HG03135 (cell line): ENCODE results near the gene EXOG.
A peak's percentile ranks its signal among the peaks of the same experiment; 100 is the strongest.

ENCODE experiments used
- ATAC-seq: cut with Tn5 transposase; IDR thresholded peaks from one replicate; pipeline ENCODE4 v1.9.1; 2021; ENCODE audit warnings: mild to moderate bottlenecking, moderate library complexity; ENCODE audit not compliant: unreplicated experiment

EXOG gene

DNA sequence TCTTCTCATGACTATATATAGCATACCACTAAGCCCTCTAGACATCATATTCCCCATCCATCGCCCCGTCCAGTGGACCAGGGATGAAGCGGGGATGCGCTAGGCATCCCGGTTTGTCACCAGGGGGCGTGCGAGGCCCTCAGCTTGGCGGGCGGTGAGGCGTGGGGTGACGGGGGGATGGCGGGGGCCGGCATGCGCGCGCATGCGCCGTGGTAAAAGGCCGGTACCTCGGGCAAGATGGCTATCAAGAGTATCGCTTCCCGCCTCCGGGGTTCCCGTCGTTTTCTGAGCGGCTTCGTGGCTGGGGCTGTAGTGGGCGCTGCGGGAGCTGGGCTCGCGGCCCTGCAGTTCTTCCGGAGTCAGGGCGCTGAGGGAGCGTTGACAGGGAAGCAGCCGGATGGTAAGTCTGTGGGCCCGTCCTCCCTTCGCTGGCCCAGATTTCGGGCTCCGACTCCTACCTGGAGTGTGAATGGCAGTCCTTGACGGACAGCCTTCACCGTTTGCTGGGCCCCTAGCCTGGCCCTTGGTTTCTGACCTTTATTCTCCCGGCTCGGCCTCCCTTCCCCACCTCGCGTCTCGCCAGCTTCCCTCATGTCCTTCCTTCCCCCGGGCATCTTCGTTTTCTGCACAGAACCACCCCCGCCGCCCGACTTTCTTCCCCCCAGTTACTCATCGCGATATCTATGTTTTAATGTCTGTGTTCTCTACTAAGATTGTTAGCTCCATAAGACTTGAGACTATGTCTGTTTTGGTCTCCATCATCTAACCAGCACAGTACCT lies at the start of gene EXOG:
TSS of gene EXOG (plus strand) at position 210 of the 780 bp plus-strand sequence. CDS start at position 238, 28 bp downstream.
- peak; percentile 89 for ATAC-seq

- ATAC-seq, result no peak
These were observed 49.3 kb upstream of the EXOG start for GRCh38 chr3:38446812-38447211.

- ATAC-seq, result no peak
These were observed 45.3 kb upstream of the EXOG start for GRCh38 chr3:38450853-38451252.

GRCh38 chr3:38453075-38453912 lies 42.8 kb upstream of the EXOG start, which contains the start of gene ACVR2B:
Gene ACVR2B, plus strand, starts transcription at chr3:38453890. Its CDS starts 433 bp downstream, at chr3:38454323.
- peak; percentile 42 for ATAC-seq

GRCh38 chr3:38453913-38454177 lies 42.3 kb upstream of the EXOG start:
- ATAC-seq, result no peak

DNA sequence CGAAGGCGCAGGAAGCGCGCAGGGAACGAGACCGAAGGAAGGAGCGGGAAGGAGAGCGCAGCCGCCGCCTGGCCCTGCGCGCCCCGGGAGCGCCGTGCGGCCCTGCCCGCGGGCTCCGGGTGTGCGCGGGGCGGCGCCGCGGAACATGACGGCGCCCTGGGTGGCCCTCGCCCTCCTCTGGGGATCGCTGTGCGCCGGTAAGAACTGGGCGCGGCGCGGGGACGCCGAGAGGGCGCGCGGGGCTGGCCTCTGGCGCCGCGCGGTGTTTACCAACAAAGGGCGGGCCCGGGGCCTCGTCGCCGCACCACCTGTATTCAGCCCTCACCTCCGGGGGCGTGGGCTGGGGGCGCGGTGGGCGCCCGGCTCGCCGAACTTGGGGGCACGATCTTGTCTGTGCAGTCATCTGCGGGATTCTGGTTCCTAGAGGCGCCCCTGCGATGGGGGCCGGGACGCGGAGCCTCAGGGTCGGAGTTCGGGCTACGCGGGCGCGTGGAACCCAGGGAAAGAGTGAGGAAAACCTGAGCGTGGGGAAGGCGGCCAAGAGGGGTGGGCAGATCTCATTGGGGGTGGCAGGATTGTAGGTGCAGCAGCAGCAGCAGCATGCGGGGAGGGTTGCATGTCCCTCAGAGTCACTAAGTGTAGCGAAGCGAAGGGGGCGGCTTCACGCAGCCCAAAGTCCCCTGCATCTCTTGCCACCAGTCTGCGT lies 41.8 kb upstream of the EXOG start:
- ATAC-seq, result peak; percentile 41

DNA sequence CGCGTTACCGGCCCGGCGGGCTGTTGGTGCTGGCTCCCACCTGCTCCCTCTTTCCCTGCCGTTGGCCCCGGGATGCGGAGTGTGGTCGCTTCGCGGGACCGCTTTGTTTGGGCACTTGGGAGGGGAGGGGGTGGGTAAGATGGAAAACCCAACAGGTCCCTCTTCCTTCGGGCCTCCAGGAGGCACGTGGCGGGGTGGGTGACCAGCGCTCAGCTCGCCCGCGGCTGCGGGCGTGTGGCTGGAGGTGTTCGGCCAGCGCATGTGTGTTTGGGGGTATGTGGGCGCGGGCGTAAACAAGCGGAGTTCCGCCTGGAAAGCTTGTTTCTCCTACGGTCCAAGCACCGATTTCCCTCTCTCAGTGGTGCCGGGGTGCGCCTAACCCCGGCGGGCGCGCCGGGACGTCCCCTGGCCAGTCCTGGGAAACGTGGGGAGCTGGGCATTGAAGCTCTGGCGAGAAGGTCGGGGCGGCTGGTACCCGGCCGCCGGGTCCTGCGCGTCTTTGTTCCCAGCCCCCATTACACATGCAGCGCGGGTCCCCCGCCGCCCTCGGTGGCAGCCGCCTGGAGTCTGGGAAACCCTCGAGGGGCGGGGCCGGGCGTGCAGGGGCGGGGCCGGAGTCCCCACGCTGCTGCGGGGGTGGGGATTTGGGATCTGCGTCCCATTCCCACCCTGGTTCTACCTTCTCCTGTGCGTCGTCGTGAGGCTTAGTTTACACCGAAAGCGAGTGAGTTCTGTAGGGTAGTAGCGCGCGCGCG lies 41.1 kb upstream of the EXOG start:
- ATAC-seq, result no peak

- ATAC-seq, result no peak
These were observed 40.3 kb upstream of the EXOG start for GRCh38 chr3:38455639-38456430.

DNA sequence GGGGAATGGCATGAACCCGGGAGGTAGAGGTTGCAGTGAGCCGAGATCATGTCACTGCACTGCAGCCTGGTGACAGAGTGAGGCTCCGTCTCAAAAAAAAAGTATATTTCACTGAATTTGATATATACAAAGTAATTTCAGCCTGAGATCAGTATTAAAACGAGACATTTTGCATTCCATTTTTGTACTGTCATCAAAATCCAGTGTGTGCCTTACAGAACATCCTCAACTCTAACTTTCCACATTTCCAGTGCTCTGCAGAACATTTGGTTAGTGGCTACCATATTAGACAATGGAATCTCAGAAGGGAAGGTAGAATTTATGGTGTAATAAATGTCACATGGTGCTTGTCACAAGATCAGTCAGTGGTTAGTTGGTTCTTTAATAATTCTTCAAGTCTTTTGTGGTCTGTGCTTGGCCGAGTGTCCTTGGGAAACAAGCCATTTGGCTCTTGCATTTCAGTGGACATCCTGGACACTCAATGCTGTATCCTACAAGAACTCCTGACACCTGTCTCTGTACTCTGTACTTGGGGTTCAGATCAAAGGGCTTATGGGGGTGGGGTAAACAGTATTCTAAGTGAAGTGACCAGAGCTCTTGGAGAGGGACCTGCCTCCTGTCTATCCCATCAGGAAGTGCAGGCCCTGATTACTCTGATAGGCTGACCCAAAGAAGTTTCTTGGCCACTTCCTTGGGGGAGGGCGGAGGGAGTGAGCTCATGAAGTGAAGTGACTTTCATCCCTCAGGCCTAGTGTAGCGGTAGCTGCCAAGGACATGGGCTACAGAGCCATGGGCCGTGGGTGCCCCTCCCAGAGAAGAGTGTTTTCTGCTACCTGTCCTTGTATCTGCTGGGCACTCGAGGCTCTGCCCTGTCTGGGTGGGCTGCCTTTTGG lies 38.8 kb upstream of the EXOG start:
- no peak for ATAC-seq

- no peak for ATAC-seq
These were observed 37.2 kb upstream of the EXOG start for GRCh38 chr3:38458796-38459498.

- no peak for ATAC-seq
These were observed 36.6 kb upstream of the EXOG start for GRCh38 chr3:38459499-38460048.

DNA sequence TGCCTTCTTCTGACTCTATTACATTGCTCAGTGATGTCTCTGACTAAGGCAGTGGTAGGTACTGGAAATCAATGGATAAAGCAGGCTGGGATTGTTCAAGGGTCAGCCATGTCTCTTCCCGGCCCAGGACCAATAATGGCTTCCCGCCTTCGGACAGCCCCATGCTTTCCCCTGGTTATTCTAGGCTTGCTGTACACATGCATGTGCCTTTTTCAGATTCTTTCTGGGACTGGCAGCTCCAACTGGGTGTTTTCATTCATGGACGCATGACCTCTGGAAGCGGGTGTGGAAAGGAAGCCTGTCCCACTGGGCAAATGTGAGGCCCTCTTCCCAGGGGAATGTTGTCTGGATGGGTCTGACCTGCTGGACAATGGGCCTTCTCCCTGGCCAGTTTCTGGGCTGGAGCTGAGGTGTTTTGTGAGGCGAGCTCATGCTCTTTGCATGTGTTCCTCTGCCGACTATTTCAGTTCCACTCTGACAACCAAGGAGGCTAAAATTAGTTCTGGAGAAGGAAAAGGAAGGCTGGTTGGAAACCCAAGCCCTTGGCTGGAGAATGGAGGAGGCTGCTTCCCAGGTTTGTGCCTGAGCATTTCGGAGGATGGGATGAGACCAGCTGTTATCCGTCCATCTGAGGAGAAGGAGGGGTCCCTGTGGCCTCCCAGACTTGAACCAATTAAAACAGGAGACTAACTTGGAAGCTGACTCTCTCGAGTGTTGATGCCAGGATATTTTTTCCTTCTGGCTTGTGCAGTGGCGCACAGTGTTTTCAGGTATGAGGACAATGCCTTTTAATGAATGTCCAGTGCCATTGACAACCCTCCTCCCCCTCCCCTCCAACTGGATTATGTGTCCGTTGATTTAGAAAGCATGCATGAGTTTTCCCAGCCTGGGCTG lies 35.5 kb upstream of the EXOG start:
- ATAC-seq, result no peak

GRCh38 chr3:38465588-38466154 lies 30.5 kb upstream of the EXOG start:
- ATAC-seq, result no peak

DNA sequence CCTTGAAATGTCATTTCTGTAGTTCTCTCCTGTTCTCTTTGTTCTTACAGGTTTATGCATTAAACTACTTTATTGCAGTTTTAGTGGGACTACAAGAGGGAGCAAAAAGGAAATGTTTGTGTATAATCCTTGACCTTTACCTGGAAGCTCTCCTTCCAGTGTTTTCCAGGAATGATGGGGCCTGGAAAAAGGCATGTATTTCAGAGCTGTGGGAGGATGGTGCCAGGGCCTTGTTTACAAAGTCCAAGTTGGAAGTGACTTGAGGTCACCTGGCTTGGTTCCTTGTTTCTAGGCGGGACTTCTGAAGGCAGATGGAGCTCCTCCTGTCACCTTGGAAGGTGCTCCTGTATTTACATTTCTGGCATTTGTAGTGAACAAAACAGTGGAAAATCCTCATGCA lies 27.4 kb upstream of the EXOG start:
- ATAC-seq, result no peak

DNA sequence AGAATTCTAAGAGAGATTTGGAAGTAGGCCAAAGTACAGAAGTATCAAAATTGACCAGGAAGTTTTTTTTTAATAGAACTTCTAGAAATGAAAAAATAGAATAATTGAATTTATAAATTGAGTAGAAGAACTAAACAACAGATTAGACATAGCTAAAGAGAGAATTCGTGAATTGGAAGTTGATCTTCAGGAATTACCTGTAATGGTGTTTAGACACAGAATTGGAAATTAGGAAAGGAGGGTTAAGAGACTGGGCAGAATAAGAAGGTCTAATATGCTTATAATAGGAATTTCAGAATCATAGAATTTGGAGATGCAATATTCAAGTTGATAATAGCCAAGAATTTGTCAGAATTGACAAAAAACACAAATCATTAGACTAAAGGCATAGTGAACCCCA lies 26.3 kb upstream of the EXOG start:
- no peak for ATAC-seq

GRCh38 chr3:38471260-38471857 lies 24.8 kb upstream of the EXOG start:
- no peak for ATAC-seq
